GM21786 (cell line): Measurements from ENCODE around the gene KCNQ1.

Source experiments
- ATAC-seq: cut with Tn5 transposase; IDR thresholded peaks from one replicate; pipeline ENCODE4 v1.9.1; 2021; ENCODE audit not compliant: unreplicated experiment

KCNQ1 gene

DNA sequence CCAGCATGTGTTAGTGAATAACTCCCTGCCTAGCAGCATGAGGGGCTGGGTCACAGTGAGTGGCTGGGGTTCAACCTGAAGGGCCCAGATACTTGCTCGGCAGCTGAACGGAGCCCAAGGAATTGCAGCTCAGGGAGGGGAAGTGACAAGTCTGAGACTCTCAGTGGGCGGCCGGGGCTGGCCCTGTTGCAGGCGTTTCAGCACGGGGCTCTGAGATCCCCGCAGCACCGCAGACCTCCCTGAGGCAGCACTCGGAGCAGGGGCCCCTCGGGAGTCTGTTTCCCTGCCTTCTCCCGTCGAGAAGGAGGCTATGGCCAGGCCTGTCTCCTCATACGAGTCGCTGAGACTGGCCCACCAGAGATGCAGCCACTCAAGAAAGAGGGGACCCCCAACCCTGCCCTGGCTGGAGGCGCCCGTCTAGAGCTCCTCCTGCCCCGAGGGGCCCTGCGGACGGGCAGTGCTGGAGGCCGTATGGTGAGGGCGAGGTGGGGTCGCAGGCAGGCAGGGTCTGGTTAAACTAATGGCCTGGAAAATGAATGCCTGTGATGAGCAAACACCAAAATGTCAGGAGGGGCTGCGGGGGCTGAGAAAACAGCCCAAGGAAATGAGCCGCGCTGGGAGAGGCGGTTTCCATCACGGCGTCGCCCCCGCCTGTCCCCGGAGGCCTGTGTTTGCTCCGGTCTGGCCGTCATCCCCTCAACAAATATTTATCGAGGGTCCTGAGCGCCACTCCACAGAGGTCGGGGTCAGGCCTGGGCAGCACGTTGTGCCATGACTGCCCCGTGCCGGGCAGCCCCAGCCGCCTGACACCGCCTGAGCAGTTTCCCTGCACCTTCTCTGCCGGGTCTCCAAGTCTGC lies 35.0 kb upstream of the KCNQ1 start:
- no peak for ATAC-seq

DNA sequence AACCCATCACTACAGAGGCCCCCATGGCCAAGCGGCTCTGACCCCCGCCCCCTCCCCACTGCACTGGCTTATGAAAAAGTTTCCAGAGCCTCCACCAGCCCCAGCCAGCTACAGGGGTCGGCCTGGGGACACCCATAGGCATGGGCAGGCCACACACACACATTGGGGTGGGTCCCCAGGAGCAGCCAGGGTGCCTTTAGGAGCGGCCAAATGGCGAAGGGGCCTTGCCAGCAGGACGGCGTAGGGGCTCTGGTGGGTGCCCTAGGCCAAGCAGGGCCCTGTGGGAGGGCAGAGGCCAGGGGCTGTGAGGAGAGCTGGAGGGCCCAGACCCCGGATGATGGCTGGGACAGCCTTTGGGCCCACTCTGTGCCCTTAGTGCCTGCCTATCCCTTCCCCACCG lies 34.2 kb upstream of the KCNQ1 start:
- no peak for ATAC-seq

DNA sequence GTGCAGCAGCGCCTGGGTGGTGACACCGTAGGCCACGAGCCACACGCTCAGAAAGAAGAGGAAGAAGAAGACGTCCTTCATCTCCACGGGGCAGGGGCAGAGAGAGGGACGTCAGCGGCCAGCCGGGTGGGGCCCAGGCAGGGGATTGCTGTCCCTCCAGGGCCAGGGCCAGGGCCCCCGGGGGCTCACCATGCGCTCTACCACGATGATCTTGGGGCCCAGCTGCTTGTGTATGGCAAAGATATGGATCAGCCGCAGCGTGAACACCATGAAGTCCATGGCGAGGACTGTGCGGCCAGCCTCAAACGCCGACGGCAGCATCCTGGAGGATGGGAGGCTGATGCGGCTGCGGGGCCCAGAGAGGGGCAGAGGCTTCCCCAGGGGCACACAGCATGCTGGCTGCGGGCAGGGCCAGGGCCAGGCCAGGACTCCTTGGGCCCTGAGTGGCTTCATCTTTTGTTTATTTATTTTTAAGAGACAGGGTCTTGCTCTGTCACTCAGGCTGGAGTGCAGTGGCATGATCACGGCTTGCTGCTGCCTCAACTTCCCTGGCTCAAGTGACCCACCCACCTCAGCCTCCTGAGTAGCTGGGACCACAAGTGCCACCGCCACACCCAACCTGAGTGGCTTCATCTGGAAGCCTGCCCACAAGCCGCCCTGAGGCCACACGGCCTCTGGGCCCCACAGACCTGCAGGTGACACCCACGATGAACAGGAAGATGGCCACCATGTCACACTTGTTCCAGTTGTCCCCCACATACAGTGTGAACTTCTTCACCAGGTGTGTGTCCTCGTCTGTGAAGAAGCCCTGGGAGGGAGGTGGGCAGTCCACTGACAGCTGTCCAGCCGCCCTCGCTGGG lies 33.1 kb upstream of the KCNQ1 start:
- no peak for ATAC-seq

DNA sequence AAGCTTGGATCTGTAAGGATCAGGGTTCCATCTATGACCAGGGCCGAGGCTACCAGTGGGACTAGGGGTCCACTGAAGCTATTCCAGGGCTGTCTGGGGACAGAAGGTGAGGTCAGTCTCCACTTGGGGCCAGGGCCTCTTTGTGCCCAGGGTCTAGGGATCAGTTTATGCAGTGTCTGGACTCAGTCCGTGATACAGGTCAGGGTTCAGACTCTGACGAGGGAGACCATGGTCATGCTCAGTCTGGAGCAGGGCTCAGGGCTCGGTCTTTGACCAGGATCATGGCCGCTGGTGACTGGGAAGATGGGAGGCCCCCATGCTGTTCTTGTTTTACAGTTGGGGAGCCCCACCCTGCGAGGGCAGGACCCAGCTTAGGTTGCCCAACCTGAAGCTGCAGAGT lies 32.5 kb upstream of the KCNQ1 start:
- ATAC-seq, result no peak

DNA sequence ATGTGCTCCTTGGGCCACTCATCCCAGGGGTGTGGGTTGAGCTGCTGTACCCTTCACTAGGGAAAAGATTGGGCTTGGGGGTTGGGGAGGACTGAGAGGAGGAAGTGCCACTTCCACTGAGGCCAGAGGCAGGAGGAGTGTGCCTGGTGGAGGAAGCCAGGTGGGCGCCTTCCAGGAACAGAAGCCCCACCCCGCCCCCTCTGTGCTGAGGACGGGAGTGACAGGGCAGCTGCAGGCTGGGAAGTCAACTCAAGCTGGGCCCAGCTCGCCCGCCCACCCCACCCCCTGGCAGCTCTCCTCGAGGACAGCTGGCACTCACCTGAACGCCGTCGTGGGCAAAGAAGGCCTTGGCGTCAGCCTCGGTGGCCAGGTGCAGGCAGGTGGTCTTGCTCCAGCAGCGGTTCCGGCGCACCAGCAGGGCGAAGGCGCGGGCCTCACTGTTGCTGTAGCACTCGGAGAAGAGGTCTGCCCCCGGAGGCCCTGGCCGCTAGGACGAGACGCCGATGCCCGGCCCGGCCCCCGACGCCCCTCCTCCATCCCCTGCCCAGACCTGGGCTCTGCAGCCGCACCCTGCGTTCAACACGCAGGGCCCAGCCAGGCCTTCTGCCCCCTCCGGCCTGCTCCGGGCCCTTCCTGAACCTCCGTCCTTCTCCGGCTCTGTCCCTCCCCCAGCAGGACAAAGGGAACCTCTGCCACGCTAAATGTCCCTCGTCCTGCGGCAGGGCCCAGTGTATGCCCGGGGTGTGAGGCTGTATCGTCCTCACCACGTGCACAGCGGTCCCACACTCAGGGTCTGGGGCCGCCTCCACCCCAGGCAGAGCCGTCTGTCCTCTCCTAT lies 30.8 kb upstream of the KCNQ1 start:
- no peak for ATAC-seq

GRCh38 chr11:2414616-2415015 lies 30.2 kb upstream of the KCNQ1 start:
- no peak for ATAC-seq

GRCh38 chr11:2415171-2415570 lies 29.6 kb upstream of the KCNQ1 start:
- no peak for ATAC-seq

DNA sequence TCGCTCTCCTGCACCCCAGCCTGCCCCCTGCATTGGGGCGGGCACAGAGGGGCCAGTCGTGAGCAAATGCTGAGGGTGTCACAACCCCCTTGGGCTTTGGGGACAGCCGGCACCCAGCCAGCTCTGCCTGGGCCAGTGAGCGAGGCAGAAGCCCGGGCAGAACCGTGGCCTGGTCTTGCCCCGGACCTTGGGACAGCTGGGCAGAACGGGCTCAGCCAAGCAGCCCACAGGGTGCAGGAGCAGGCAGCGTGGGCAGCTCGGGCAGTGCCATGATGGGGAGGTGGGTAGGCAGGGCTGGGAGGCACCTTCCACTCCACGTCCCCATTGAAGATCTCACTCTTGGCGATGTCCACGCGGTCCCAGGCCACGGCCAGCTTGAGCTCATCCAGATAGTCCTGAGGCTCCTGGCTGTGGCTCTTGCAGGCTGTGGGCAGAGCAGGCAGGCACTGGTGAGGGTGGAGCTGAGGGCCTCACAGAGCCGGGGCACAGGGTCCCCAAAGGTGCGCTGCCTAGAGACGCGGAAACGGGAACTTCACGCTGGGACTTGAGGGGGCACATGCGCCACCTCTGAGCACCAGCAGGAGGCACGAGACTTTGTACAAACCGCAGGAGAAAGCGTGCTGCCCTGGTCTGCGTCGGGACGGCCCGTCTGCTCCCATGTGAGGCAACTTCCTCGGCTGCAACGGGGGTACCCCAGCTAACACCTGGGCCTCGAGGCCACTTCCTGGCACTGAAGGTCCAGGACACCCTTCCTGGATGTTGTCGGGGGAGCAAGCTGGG lies 29.0 kb upstream of the KCNQ1 start:
- no peak for ATAC-seq

GRCh38 chr11:2416765-2417164 lies 28.0 kb upstream of the KCNQ1 start:
- no peak for ATAC-seq

GRCh38 chr11:2417856-2418692 lies 26.7 kb upstream of the KCNQ1 start:
- ATAC-seq, result no peak

DNA sequence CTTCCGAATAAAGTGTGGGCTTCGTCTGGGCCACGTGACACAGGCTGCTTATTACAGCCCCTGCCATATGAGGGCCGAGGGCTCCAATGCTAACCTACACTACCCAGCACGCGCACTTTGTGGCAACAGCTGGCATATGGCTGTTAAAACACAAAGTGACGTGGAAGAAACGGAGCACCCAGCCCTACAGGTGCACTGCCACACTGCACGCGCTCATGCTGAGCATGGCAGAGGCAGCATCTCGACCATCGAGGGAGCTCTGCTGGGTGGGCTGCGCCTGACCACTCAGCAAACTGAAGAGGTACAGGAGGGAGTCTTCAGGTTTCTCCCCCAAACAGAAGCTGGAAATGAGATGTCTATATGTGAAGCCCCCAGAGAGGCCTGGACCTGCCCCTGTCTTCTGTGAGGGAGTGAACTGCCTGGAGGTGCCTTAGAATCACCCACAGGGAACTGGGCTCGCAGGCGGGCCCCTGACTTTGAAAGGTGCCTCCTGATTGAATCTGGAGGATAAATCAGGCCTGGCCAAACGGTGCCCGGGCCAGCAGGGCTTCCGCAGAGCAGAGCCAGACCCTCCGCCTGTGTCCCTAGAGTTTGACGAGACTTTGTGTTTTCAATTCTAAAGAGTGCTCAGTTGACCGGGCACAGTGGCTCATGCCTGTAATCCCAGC lies 26.0 kb upstream of the KCNQ1 start:
- no peak for ATAC-seq

DNA sequence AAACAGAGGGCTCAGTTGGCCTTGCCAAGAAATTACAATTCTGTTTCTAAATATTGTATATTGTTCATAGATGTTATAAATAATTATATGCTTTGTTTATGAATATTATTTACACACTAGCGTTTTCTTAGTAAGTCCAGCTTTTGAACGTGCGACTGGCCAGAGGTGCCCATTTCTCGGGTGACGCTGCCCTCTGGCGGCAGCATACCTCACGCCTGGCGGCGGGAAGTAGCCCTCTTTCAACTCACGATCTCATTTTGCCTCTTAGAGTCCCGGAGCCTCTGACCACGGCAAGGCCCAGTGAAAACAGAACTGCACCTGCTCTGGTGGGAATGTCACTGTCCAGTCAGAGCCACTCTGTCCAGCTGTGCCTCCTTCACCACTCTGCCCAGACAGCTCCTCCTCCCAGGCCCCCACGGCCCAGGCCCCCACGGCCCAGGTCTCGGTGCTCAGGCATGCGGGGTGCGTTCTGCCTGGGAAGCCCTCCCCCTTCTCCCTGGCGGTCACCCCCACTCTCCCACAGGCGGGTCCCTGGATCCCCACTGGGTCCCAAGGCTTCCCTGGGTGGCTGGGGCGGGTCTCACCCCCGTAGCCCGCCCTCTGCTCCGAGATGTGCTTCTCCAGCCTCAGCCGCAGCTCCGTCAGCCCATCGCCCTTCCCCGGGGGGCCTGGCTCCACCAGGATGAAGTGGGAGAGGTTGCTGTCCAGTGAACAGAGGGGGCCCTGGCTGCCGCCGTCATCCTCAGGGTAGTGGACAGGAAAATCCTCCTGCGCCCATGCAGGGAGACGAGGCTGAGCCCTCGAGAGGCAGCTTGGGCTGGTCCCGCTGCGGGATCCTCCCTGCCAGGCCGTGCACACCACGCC lies 24.9 kb upstream of the KCNQ1 start:
- no peak for ATAC-seq

- no peak for ATAC-seq
Measured at GRCh38 chr11:2420502-2421225, 24.1 kb upstream of the KCNQ1 start.

DNA sequence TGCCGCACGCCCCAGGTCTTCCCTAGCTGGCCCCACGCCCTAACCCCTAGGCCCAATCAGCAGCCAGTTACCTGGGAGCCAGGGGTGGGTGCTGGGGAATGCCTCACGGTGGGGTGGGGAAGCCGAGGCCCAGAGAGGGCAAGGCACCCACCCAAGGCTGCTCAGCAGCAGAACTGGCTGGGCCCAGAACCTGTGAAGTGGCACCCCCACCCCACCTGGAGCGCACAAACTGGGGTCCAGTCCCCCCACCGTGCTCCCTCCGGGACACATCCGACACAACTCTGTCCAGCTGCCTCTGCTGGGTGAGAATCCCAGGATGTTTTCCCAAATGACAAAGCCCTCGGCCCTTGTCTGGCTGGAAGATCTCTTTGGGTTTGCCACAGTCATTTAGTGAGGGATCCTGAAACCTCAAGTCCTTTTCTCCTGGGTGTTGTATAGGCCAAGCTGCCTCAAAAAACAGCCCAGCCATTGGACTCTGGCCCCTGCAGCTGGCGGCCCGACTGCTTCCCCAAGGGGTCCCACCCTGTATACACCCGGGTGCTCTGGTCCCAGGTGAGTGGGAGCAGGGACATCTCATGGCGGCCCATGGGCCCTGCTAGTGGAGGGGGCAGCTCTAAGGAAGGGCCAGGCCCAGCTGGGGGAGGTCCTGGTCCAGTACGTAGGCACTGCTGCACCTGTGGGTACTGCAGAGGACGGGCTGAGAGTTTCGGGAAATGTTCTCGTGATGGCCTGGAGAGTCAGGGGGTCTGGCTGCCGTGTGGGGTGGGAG lies 23.4 kb upstream of the KCNQ1 start:
- no peak for ATAC-seq

DNA sequence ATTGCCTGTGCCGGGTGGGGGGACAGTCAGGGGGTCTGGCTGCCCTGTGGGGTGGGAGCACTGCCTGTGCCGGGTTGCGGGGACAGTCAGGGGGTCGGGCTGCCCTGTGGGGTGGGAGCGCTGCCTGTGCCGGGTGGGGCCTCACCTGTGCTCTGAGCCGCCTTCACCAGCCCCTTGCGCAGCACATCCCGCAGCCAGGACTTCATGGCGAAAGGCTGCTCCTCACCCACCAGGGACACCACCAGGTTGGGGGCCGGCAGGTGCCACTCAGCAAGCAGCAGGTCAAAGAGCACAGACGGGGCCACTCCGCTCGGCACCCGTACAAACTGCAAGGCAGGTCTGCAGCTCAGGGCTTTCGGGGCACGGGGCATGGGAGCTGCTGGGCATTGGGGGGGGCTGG lies 22.8 kb upstream of the KCNQ1 start:
- ATAC-seq, result no peak

GRCh38 chr11:2422461-2423156 lies 22.2 kb upstream of the KCNQ1 start:
- ATAC-seq, result no peak
